Measurements from ENCODE around the gene LIN37.

LIN37 gene

GRCh38 chr19:35790981-35791813, 42.8 kb downstream of the LIN37 start:
- Histone ChIP-seq H3K14ac (ENCODE audit: low read length) (no peak overlapping the region), H3K4me2 (ENCODE audit: low read length) (no peak overlapping the region), H2BK5ac (ENCODE audit: low read depth, low read length, poor library complexity) (no peak overlapping the region), H3K4me3 (ENCODE audit: low read depth, low read length) (no peak overlapping the region), H2AK5ac (ENCODE audit: low read length) (no peak overlapping the region), H3K4me1 (ENCODE audit: control insufficient read depth in 1 of 2, insufficient read depth in 2 of 2, low read length in 2 of 2) (no peaks in the 10 kb centered on the region), H3K23ac (ENCODE audit: low read length) (no peak overlapping the region), H3K27me3 (ENCODE audit: insufficient read depth, low read length) (peaks cover 4% of the 10 kb centered on the region), H4K91ac (ENCODE audit: low read depth, low read length) (no peak overlapping the region), H2AFZ (ENCODE audit: insufficient read depth, low read length, poor library complexity) (no peak overlapping the region), H3K4ac (ENCODE audit: low read depth, low read length) (no peak overlapping the region), H4K12ac (ENCODE audit: low read depth, low read length) (no peak overlapping the region), H3K79me2 (ENCODE audit: control insufficient read depth, insufficient read depth, low read length, poor library complexity) (no peaks in the 10 kb centered on the region), H3K9ac (ENCODE audit: low read length) (no peak overlapping the region), H4K8ac (ENCODE audit: low read depth, low read length) (no peak overlapping the region), H3K79me1 (ENCODE audit: low read length) (no peaks in the 10 kb centered on the region), H3K36me3 (ENCODE audit: control insufficient read depth in 1 of 2, insufficient read depth in 2 of 2, low read length in 2 of 2) (peaks cover 0 to 2% of the 10 kb centered on the region in 2 experiments), H3K18ac (ENCODE audit: low read length) (no peak overlapping the region), H2BK12ac (ENCODE audit: low read length) (no peak overlapping the region), H3K27ac (ENCODE audit: low read depth, low read length) (no peak overlapping the region), H3K9me3 (ENCODE audit: insufficient read depth, low read depth, low read length) (peaks cover 2% of the 10 kb centered on the region), H2BK120ac (ENCODE audit: insufficient read depth, low read length, poor library complexity) (no peak overlapping the region)
- no peak for DNase-seq
- WGBS (ENCODE audit: extremely low coverage, insufficient coverage, insufficient read length), result no CpG with 5 or more reads among the region's 20 CpGs

- Histone ChIP-seq H2BK5ac (ENCODE audit: low read depth, low read length, poor library complexity) (no peak overlapping the region), H3K4me3 (ENCODE audit: low read depth, low read length) (no peak overlapping the region), H3K4me1 (ENCODE audit: control insufficient read depth in 1 of 2, insufficient read depth in 2 of 2, low read length in 2 of 2) (no peaks in the 10 kb centered on the region), H3K9me3 (ENCODE audit: insufficient read depth, low read depth, low read length) (peaks cover 2% of the 10 kb centered on the region), H4K8ac (ENCODE audit: low read depth, low read length) (no peak overlapping the region), H3K18ac (ENCODE audit: low read length) (no peak overlapping the region), H3K79me1 (ENCODE audit: low read length) (no peaks in the 10 kb centered on the region), H3K79me2 (ENCODE audit: control insufficient read depth, insufficient read depth, low read length, poor library complexity) (no peaks in the 10 kb centered on the region), H3K36me3 (ENCODE audit: control insufficient read depth in 1 of 2, insufficient read depth in 2 of 2, low read length in 2 of 2) (peaks cover 0 to 2% of the 10 kb centered on the region in 2 experiments), H3K27ac (ENCODE audit: low read depth, low read length) (no peak overlapping the region), H2AFZ (ENCODE audit: insufficient read depth, low read length, poor library complexity) (no peak overlapping the region), H4K12ac (ENCODE audit: low read depth, low read length) (no peak overlapping the region), H4K91ac (ENCODE audit: low read depth, low read length) (no peak overlapping the region), H2BK120ac (ENCODE audit: insufficient read depth, low read length, poor library complexity) (no peak overlapping the region), H3K4ac (ENCODE audit: low read depth, low read length) (no peak overlapping the region), H3K4me2 (ENCODE audit: low read length) (no peak overlapping the region), H3K27me3 (ENCODE audit: insufficient read depth, low read length) (peaks cover 9% of the 10 kb centered on the region), H3K23ac (ENCODE audit: low read length) (no peak overlapping the region), H2AK5ac (ENCODE audit: low read length) (no peak overlapping the region), H3K9ac (ENCODE audit: low read length) (no peak overlapping the region), H2BK12ac (ENCODE audit: low read length) (no peak overlapping the region), H3K14ac (ENCODE audit: low read length) (no peak overlapping the region)
- WGBS (ENCODE audit: extremely low coverage, insufficient coverage, insufficient read length), result no CpG with 5 or more reads among the region's 9 CpGs
- DNase-seq, result no peak
Measured at GRCh38 chr19:35791814-35792279, 43.5 kb downstream of the LIN37 start.

- no peak overlapping the region for H3K18ac ChIP-seq (ENCODE audit: low read length)
- no peak overlapping the region for H3K27ac ChIP-seq (ENCODE audit: low read depth, low read length)
- no peaks in the 10 kb centered on the region for H3K4me1 ChIP-seq (ENCODE audit: control insufficient read depth in 1 of 2, insufficient read depth in 2 of 2, low read length in 2 of 2)
- no peak overlapping the region for H3K23ac ChIP-seq (ENCODE audit: low read length)
- H3K79me1 ChIP-seq (ENCODE audit: low read length), result no peaks in the 10 kb centered on the region
- no peak overlapping the region for H4K91ac ChIP-seq (ENCODE audit: low read depth, low read length)
- H2BK120ac ChIP-seq (ENCODE audit: insufficient read depth, low read length, poor library complexity), result no peak overlapping the region
- no peak overlapping the region for H2AFZ ChIP-seq (ENCODE audit: insufficient read depth, low read length, poor library complexity)
- H3K9ac ChIP-seq (ENCODE audit: low read length), result no peak overlapping the region
- H3K36me3 ChIP-seq (ENCODE audit: control insufficient read depth in 1 of 2, insufficient read depth in 2 of 2, low read length in 2 of 2), result peaks cover 0 to under 1% of the 10 kb centered on the region in 2 experiments
- WGBS (ENCODE audit: extremely low coverage, insufficient coverage, insufficient read length), result no CpG with 5 or more reads among the region's 15 CpGs
- H4K12ac ChIP-seq (ENCODE audit: low read depth, low read length), result peak overlapping the region; percentile 39
- H3K4me2 ChIP-seq (ENCODE audit: low read length), result no peak overlapping the region
- no peak overlapping the region for H3K14ac ChIP-seq (ENCODE audit: low read length)
- no peak overlapping the region for H2BK12ac ChIP-seq (ENCODE audit: low read length)
- peaks cover 14% of the 10 kb centered on the region for H3K27me3 ChIP-seq (ENCODE audit: insufficient read depth, low read length)
- no peak overlapping the region for H2BK5ac ChIP-seq (ENCODE audit: low read depth, low read length, poor library complexity)
- DNase-seq, result no peak
- H4K8ac ChIP-seq (ENCODE audit: low read depth, low read length), result no peak overlapping the region
- no peak overlapping the region for H2AK5ac ChIP-seq (ENCODE audit: low read length)
- H3K4me3 ChIP-seq (ENCODE audit: low read depth, low read length), result no peak overlapping the region
- no peak overlapping the region for H3K4ac ChIP-seq (ENCODE audit: low read depth, low read length)
- no peaks in the 10 kb centered on the region for H3K79me2 ChIP-seq (ENCODE audit: control insufficient read depth, insufficient read depth, low read length, poor library complexity)
- H3K9me3 ChIP-seq (ENCODE audit: insufficient read depth, low read depth, low read length), result peaks cover 2% of the 10 kb centered on the region
Measured at GRCh38 chr19:35792312-35792711, 43.9 kb downstream of the LIN37 start.

DNA sequence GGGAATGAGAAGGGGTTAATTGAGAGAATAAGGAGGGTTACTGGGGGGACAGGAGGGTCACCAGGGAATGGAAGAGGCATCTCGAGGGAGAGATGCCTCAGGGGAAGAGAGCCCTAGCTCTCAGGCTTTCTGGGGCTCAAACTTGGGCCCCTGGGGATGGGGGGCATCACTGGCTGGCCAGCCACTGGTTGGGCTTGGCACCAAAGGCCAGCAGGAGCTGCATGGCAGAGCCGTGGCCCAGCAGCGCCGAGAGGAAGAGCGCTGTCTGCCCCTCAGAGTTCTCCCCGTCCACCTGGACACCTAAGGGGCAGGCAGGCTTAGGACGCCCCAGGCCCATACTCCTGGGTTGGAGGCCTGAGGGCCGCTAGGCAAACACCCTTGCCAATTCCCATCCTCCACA, 44.5 kb downstream of the LIN37 start:
- no peak overlapping the region for H3K14ac ChIP-seq (ENCODE audit: low read length)
- H3K79me2 ChIP-seq (ENCODE audit: control insufficient read depth, insufficient read depth, low read length, poor library complexity), result no peaks in the 10 kb centered on the region
- H3K4ac ChIP-seq (ENCODE audit: low read depth, low read length), result no peak overlapping the region
- no peak overlapping the region for H3K4me2 ChIP-seq (ENCODE audit: low read length)
- no peak for DNase-seq
- no peak overlapping the region for H2BK120ac ChIP-seq (ENCODE audit: insufficient read depth, low read length, poor library complexity)
- peaks cover 0 to 3% of the 10 kb centered on the region in 2 experiments for H3K4me1 ChIP-seq (ENCODE audit: control insufficient read depth in 1 of 2, insufficient read depth in 2 of 2, low read length in 2 of 2)
- H3K27me3 ChIP-seq (ENCODE audit: insufficient read depth, low read length), result peaks cover 15% of the 10 kb centered on the region
- H3K36me3 ChIP-seq (ENCODE audit: control insufficient read depth in 1 of 2, insufficient read depth in 2 of 2, low read length in 2 of 2), result no peaks in the 10 kb centered on the region
- no peak overlapping the region for H2BK12ac ChIP-seq (ENCODE audit: low read length)
- H3K23ac ChIP-seq (ENCODE audit: low read length), result no peak overlapping the region
- no peak overlapping the region for H4K8ac ChIP-seq (ENCODE audit: low read depth, low read length)
- H3K4me3 ChIP-seq (ENCODE audit: low read depth, low read length), result no peak overlapping the region
- H2AFZ ChIP-seq (ENCODE audit: insufficient read depth, low read length, poor library complexity), result no peak overlapping the region
- H2AK5ac ChIP-seq (ENCODE audit: low read length), result no peak overlapping the region
- no peak overlapping the region for H3K27ac ChIP-seq (ENCODE audit: low read depth, low read length)
- no peak overlapping the region for H2BK5ac ChIP-seq (ENCODE audit: low read depth, low read length, poor library complexity)
- H4K12ac ChIP-seq (ENCODE audit: low read depth, low read length), result no peak overlapping the region
- no peak overlapping the region for H3K9ac ChIP-seq (ENCODE audit: low read length)
- no peaks in the 10 kb centered on the region for H3K79me1 ChIP-seq (ENCODE audit: low read length)
- no peak overlapping the region for H3K18ac ChIP-seq (ENCODE audit: low read length)
- H3K9me3 ChIP-seq (ENCODE audit: insufficient read depth, low read depth, low read length), result peaks cover 2% of the 10 kb centered on the region
- no CpG with 5 or more reads among the region's 8 CpGs for WGBS (ENCODE audit: extremely low coverage, insufficient coverage, insufficient read length)
- no peak overlapping the region for H4K91ac ChIP-seq (ENCODE audit: low read depth, low read length)
